IMR-90 (cell line): Measurements from ENCODE around the gene ANK3. TPM values are rescaled to one million over a fixed set of nuclear protein-coding genes. Genes with fewer than 3 reads are reported as not detected.

Source experiments
- ATAC-seq: fragments of 200-7000 bp; cut with Tn5 transposase; 2 replicates; pipeline ENCODE4 v1.9.1; 2020; ENCODE audit warnings: low read depth, mild to moderate bottlenecking, moderate library complexity
- BruUV-seq: library from RNA; stranded (reverse); fragments of 400-500 nt; replicated peaks from 2 replicates; lab custom pipeline; 2021; lab: Mats Ljungman, UMichigan
- CTCF ChIA-PET: fragments of 300-600 bp; formaldehyde crosslinking; extraction: SDS; loops from one replicate; lab custom pipeline; 2021; ENCODE audit warnings: antibody characterized with exemption; lab: Yijun Ruan, JAX
- POLR2A ChIA-PET: fragments of 300-600 bp; sonication (Branson Sonifier 250); formaldehyde crosslinking; loops from one replicate; lab custom pipeline; 2022; ENCODE audit warnings: antibody characterized with exemption; ENCODE audit not compliant: unreplicated experiment; lab: Charles Lee
- DNase-seq: peaks from one replicate; pipeline ENCODE4 v3.0.0; 2013
- H2AFZ ChIP-seq: replicated peaks from 2 replicates; pipeline ENCODE3; 2013; ENCODE audit warnings: low read length, mild to moderate bottlenecking; ENCODE audit not compliant: poor library complexity
- H2AK5ac ChIP-seq: 2 replicates; pipeline ENCODE4 v1.6.1; 2013; ENCODE audit warnings: low read depth, low read length, inconsistent platforms
- H2AK9ac ChIP-seq: replicated peaks from 2 replicates; pipeline ENCODE3; 2013; ENCODE audit warnings: mild to moderate bottlenecking, low read depth, low read length, moderate library complexity; ENCODE audit not compliant: poor library complexity
- H2BK120ac ChIP-seq: 2 replicates; pipeline ENCODE4 v1.6.1; 2013; ENCODE audit warnings: low read depth, low read length, inconsistent platforms
- H2BK15ac ChIP-seq: 3 replicates; pipeline ENCODE4 v1.6.1; 2013; ENCODE audit warnings: low read depth, low read length, inconsistent platforms
- H2BK20ac ChIP-seq: 2 replicates; pipeline ENCODE4 v1.6.1; 2013; ENCODE audit warnings: low read depth, mild to moderate bottlenecking, inconsistent platforms, low read length, moderate library complexity
- H2BK5ac ChIP-seq: 2 replicates; pipeline ENCODE4 v1.6.1; 2013; ENCODE audit warnings: mild to moderate bottlenecking, low read depth, low read length, inconsistent platforms; ENCODE audit not compliant: poor library complexity, severe bottlenecking
- H3K14ac ChIP-seq: replicated peaks from 2 replicates; pipeline ENCODE4 v1.6.1; 2013; ENCODE audit warnings: low read depth, low read length, inconsistent platforms
- H3K18ac ChIP-seq: 2 replicates; pipeline ENCODE4 v1.6.1; 2013; ENCODE audit warnings: low read depth, low read length, control low read depth
- H3K23ac ChIP-seq: 2 replicates; pipeline ENCODE4 v1.6.1; 2013; ENCODE audit warnings: low read depth, low read length, inconsistent platforms
- H3K27ac ChIP-seq: 2 replicates; pipeline ENCODE4 v1.5.1; 2013; ENCODE audit warnings: mild to moderate bottlenecking, control low read depth, low read length; ENCODE audit not compliant: insufficient read depth
- H3K27me3 ChIP-seq: 2 replicates; pipeline ENCODE4 v1.6.1; 2013; ENCODE audit warnings: low read length; ENCODE audit not compliant: control insufficient read depth, insufficient read depth
- H3K36me3 ChIP-seq: 2 replicates; pipeline ENCODE4 v1.6.1; 2013; ENCODE audit warnings: low read length, mixed read lengths; ENCODE audit not compliant: control insufficient read depth, insufficient read depth
- H3K4ac ChIP-seq: 2 replicates; pipeline ENCODE4 v1.6.1; 2013; ENCODE audit warnings: low read depth, low read length, inconsistent platforms
- H3K4me1 ChIP-seq: 2 replicates; pipeline ENCODE4 v1.6.1; 2013; ENCODE audit warnings: low read length, mixed read lengths; ENCODE audit not compliant: control insufficient read depth, insufficient read depth
- H3K4me2 ChIP-seq: 2 replicates; pipeline ENCODE4 v1.6.1; 2013; ENCODE audit warnings: low read depth, mild to moderate bottlenecking, control low read depth, low read length, moderate library complexity
- H3K4me3 ChIP-seq: 2 replicates; pipeline ENCODE4 v1.5.1; 2013; ENCODE audit warnings: low read depth, mild to moderate bottlenecking, control low read depth, low read length, moderate library complexity; ENCODE audit not compliant: insufficient read depth
- H3K56ac ChIP-seq: 2 replicates; pipeline ENCODE4 v1.6.1; 2013; ENCODE audit warnings: low read length, inconsistent platforms; ENCODE audit not compliant: insufficient read depth; ENCODE audit errors: extremely low read depth
- H3K79me1 ChIP-seq, 2 experiments: 2 replicates each; pipeline ENCODE4 v1.6.1; 2013; ENCODE audit warnings: low read length in 2 of 2, inconsistent platforms in 1 of 2, low read depth in 1 of 2
- H3K9ac ChIP-seq: 2 replicates; pipeline ENCODE4 v1.6.1; 2013; ENCODE audit warnings: low read depth, low read length, control low read depth
- H3K9me1 ChIP-seq: 2 replicates; pipeline ENCODE4 v1.6.1; 2013; ENCODE audit warnings: low read length, inconsistent platforms; ENCODE audit not compliant: insufficient read depth
- H3K9me3 ChIP-seq: 2 replicates; pipeline ENCODE4 v1.6.1; 2013; ENCODE audit warnings: low read length; ENCODE audit not compliant: control insufficient read depth, insufficient read depth
- H4K20me1 ChIP-seq: 2 replicates; pipeline ENCODE4 v1.6.1; 2013; ENCODE audit warnings: low read length, inconsistent platforms; ENCODE audit not compliant: insufficient read depth
- H4K5ac ChIP-seq: 2 replicates; pipeline ENCODE4 v1.6.1; 2013; ENCODE audit warnings: mild to moderate bottlenecking, low read depth, low read length, control low read depth
- H4K8ac ChIP-seq, 2 experiments: 2 replicates each; pipeline ENCODE4 v1.6.1; 2013; ENCODE audit warnings: low read depth in 2 of 2, low read length in 2 of 2, control low read depth in 1 of 2, inconsistent platforms in 1 of 2
- H4K91ac ChIP-seq: 2 replicates; pipeline ENCODE4 v1.6.1; 2013; ENCODE audit warnings: low read depth, low read length, inconsistent platforms; ENCODE audit not compliant: insufficient read depth
- BHLHE40 ChIP-seq: fragments of 150-350 bp; IDR thresholded peaks from 2 replicates; pipeline ENCODE4 v1.6.1; 2016; ENCODE audit warnings: mild to moderate bottlenecking, low read depth, low read length
- CEBPB ChIP-seq: IDR thresholded peaks from 2 replicates; pipeline ENCODE4 v1.6.1; 2012; ENCODE audit warnings: low read depth, low read length, improper control_type of control experiment
- FOS ChIP-seq: fragments of 150-350 bp; IDR thresholded peaks from 2 replicates; pipeline ENCODE4 v1.6.1; 2016; ENCODE audit warnings: low read depth, low read length
- MAFK ChIP-seq: IDR thresholded peaks from 2 replicates; pipeline ENCODE4 v1.6.1; 2012; ENCODE audit warnings: low read depth, low read length, improper control_type of control experiment
- MAZ ChIP-seq: IDR thresholded peaks from 2 replicates; pipeline ENCODE4 v1.6.1; 2012; ENCODE audit warnings: low read depth, mild to moderate bottlenecking, low read length, improper control_type of control experiment, moderate library complexity, borderline replicate concordance
- MXI1 ChIP-seq: IDR thresholded peaks from 2 replicates; pipeline ENCODE4 v1.6.1; 2012; ENCODE audit warnings: low read depth, mild to moderate bottlenecking, low read length, moderate library complexity, borderline replicate concordance
- NFE2L2 ChIP-seq: fragments of 150-350 bp; IDR thresholded peaks from 2 replicates; pipeline ENCODE4 v1.6.1; 2016; ENCODE audit warnings: low read depth, mild to moderate bottlenecking, low read length
- RAD21 ChIP-seq: IDR thresholded peaks from 2 replicates; pipeline ENCODE4 v1.6.1; 2012; ENCODE audit warnings: low read length, improper control_type of control experiment
- RCOR1 ChIP-seq: IDR thresholded peaks from 2 replicates; pipeline ENCODE4 v1.6.1; 2012; ENCODE audit warnings: mild to moderate bottlenecking, low read length, improper control_type of control experiment; ENCODE audit not compliant: insufficient replicate concordance
- RFX5 ChIP-seq: IDR thresholded peaks from 2 replicates; pipeline ENCODE4 v1.8.0; 2012; ENCODE audit warnings: low read depth, mild to moderate bottlenecking, low read length, moderate library complexity
- SMC3 ChIP-seq: fragments of 150-350 bp; IDR thresholded peaks from 2 replicates; pipeline ENCODE4 v1.6.1; 2016; ENCODE audit warnings: low read depth, mild to moderate bottlenecking, antibody characterized with exemption, low read length, moderate library complexity
- dilution Hi-C: fragments of 300-500 bp; cut with HindIII; formaldehyde crosslinking; loops from one replicate; pipeline ENCODE4 v1.14.3; 2018; ENCODE audit warnings: low sequenced_read_pairs; ENCODE audit not compliant: unreplicated experiment
- in situ Hi-C: fragments of 300-500 bp; cut with MboI; formaldehyde crosslinking; loops from 3 replicates; pipeline ENCODE4 v1.14.3; 2019; ENCODE audit warnings: low sequenced_read_pairs, inconsistent platforms, mixed read lengths
- intact Hi-C: fragments of 100-400 bp; cut with micrococcal nuclease; formaldehyde crosslinking; loops from 2 replicates; pipeline ENCODE4 v1.10.0; 2022
- polyA plus RNA-seq, 3 experiments: library from polyadenylated mRNA; depleted of rRNA; stranded (reverse); fragments of >200 nt; gene quantifications; 2 replicates each; pipeline ENCODE4 v1.2.3, GENCODE V29; 2012; ENCODE audit warnings: low replicate concordance in 1 of 3
- total RNA-seq: library from RNA; depleted of rRNA; stranded (reverse); fragments of >200 nt; gene quantifications from 2 replicates; pipeline ENCODE4 v1.2.3, GENCODE V29; 2012
- TF ChIP-seq, protein P1 (sequence below): conservative IDR thresholded peaks from 2 replicates; pipeline ENCODE4 v1.5.1; 2012; ENCODE audit warnings: mild to moderate bottlenecking, low read depth, low read length, improper control_type of control experiment
- TF ChIP-seq, protein P2 (sequence below): fragments of 150-350 bp; IDR thresholded peaks from 2 replicates; pipeline ENCODE4 v1.6.1; 2017; ENCODE audit warnings: mild to moderate bottlenecking, antibody characterized with exemption, low read length, low read depth
- TF ChIP-seq, protein P3 (sequence below): fragments of 150-350 bp; IDR thresholded peaks from 2 replicates; pipeline ENCODE4 v1.6.1; 2016; ENCODE audit warnings: low read depth, mild to moderate bottlenecking, low read length, moderate library complexity, borderline replicate concordance

ANK3 gene
- total and polyA plus RNA-seq, 2 of the 4 experiments (the other 2 are of a cell fraction) = 0.63 to 1.8 TPM

DNA sequence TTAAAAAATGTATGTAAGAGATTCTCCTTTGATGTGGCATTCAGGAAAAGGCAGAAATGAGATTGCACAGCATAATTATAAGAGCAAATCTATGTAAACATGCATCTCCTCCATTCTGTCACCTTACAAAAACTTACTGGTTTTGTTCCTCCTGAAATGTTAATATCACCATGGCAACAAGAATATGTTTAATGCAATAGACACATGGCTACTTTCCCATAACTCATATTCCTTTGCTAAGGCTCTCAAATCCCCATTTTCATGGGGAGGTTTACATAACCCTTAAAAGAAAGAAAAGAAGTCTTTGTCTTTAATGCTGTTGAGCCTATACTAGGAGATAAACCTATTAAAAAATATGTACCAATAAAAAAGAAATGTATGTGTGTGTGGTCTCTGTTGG lies 136.2 kb downstream of the ANK3 start:
- Histone ChIP-seq H4K5ac (no peak overlapping the region), H3K36me3 (no peaks in the 10 kb centered on the region), H2BK5ac (no peak overlapping the region), H3K4me2 (no peak overlapping the region), H3K27me3 (peaks cover 4% of the 10 kb centered on the region), H3K79me1 (no peaks in the 10 kb centered on the region), H3K4me1 (no peaks in the 10 kb centered on the region), H4K91ac (no peak overlapping the region), H2BK120ac (no peak overlapping the region), H2BK15ac (no peak overlapping the region), H2AK9ac (no peak overlapping the region), H2AK5ac (no peak overlapping the region), H4K8ac (no peak overlapping the region), H3K14ac (no peak overlapping the region), H3K4me3 (no peak overlapping the region), H3K9me1 (no peaks in the 10 kb centered on the region; the same call in 1 of the 2 replicates), H4K20me1 (no peaks in the 10 kb centered on the region), H3K27ac (no peak overlapping the region), H3K9me3 (no peaks in the 10 kb centered on the region), H3K56ac (no peak overlapping the region), H2BK20ac (no peak overlapping the region), H3K9ac (no peak overlapping the region), H3K23ac (no peak overlapping the region), H3K4ac (no peak overlapping the region), H2AFZ (no peak overlapping the region), H3K18ac (no peak overlapping the region)
- ATAC-seq = no peak
- intact Hi-C loops = no loop called here
- CTCF ChIA-PET = interaction anchor here (0.6 kb wide), 1 partner anchor 718 kb away, joined by 3 read pairs; no protein-coding TSS in a partner anchor
- DNase-seq = no peak
- POLR2A ChIA-PET = no interaction called here
- BruUV-seq = no TSS peak
- in situ Hi-C loops = no loop called here
- TF ChIP-seq SMC3 (no peak), RAD21 (no peak), CEBPB (no peak), BHLHE40 (no peak), NFE2L2 (no peak), RCOR1 (no peak), MAFK (no peak), FOS (no peak), RFX5 (no peak), MXI1 (no peak), MAZ (no peak)
- TF ChIP-seq, protein P1, sequence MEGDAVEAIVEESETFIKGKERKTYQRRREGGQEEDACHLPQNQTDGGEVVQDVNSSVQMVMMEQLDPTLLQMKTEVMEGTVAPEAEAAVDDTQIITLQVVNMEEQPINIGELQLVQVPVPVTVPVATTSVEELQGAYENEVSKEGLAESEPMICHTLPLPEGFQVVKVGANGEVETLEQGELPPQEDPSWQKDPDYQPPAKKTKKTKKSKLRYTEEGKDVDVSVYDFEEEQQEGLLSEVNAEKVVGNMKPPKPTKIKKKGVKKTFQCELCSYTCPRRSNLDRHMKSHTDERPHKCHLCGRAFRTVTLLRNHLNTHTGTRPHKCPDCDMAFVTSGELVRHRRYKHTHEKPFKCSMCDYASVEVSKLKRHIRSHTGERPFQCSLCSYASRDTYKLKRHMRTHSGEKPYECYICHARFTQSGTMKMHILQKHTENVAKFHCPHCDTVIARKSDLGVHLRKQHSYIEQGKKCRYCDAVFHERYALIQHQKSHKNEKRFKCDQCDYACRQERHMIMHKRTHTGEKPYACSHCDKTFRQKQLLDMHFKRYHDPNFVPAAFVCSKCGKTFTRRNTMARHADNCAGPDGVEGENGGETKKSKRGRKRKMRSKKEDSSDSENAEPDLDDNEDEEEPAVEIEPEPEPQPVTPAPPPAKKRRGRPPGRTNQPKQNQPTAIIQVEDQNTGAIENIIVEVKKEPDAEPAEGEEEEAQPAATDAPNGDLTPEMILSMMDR = no peak
- TF ChIP-seq, protein P2, sequence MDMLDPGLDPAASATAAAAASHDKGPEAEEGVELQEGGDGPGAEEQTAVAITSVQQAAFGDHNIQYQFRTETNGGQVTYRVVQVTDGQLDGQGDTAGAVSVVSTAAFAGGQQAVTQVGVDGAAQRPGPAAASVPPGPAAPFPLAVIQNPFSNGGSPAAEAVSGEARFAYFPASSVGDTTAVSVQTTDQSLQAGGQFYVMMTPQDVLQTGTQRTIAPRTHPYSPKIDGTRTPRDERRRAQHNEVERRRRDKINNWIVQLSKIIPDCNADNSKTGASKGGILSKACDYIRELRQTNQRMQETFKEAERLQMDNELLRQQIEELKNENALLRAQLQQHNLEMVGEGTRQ = no peak
- TF ChIP-seq, protein P3, sequence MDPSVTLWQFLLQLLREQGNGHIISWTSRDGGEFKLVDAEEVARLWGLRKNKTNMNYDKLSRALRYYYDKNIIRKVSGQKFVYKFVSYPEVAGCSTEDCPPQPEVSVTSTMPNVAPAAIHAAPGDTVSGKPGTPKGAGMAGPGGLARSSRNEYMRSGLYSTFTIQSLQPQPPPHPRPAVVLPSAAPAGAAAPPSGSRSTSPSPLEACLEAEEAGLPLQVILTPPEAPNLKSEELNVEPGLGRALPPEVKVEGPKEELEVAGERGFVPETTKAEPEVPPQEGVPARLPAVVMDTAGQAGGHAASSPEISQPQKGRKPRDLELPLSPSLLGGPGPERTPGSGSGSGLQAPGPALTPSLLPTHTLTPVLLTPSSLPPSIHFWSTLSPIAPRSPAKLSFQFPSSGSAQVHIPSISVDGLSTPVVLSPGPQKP = no peak
- dilution Hi-C loops = no loop called here
